Ovary (tissue), 9 donors: Measurements from ENCODE around the gene SHC4. TPM values are rescaled to one million over a fixed set of nuclear protein-coding genes. Genes with fewer than 3 reads are reported as not detected.

Experiments
- DNase-seq, 5 donors: peaks; one replicate each; pipeline ENCODE4 v3.0.0-alpha.2; 2019 to 2020
- H3K27ac ChIP-seq, 2 donors: fragments of 200-600 bp; one replicate each; pipeline versions ENCODE4 v1.5.1 to v1.8.0; 2019 to 2022
- H3K27me3 ChIP-seq: fragments of 200-600 bp; one replicate; pipeline ENCODE4 v1.8.0; 2022
- H3K36me3 ChIP-seq: fragments of 200-600 bp; sonication (generic); one replicate; pipeline ENCODE4 v1.5.1; 2019
- H3K4me1 ChIP-seq: one replicate; pipeline ENCODE4 v1.8.1; 2013; ENCODE audit warnings: mild to moderate bottlenecking, moderate library complexity; ENCODE audit not compliant: insufficient read depth
- H3K4me3 ChIP-seq: fragments of 200-600 bp; sonication (generic); one replicate; pipeline ENCODE4 v1.5.1; 2017
- H3K9me3 ChIP-seq, 2 donors: fragments of 200-600 bp in 1 of 2; sonication (generic) in 1 of 2; one replicate each; pipeline versions ENCODE4 v1.5.1 to v1.8.1; 2013 to 2019; ENCODE audit warnings: mild to moderate bottlenecking in 1 of 2, moderate library complexity in 1 of 2
- CTCF ChIP-seq, 3 donors: fragments of 450-650 bp in 2 of 3; fragments of 200-600 bp in 1 of 3; IDR thresholded peaks; one replicate each; pipeline versions ENCODE4 v1.5.1 to v1.8.0; 2016 to 2022; ENCODE audit warnings: antibody characterized with exemption in 3 of 3, mild to moderate bottlenecking in 1 of 3
- EP300 ChIP-seq: sonication (generic); formaldehyde crosslinking; IDR thresholded peaks from one replicate; pipeline ENCODE4 v1.6.1; 2017; ENCODE audit warnings: antibody characterized with exemption
- POLR2A ChIP-seq: fragments of 450-650 bp; IDR thresholded peaks from one replicate; pipeline ENCODE4 v1.6.1; 2017; ENCODE audit warnings: antibody characterized with exemption, mild to moderate bottlenecking, moderate library complexity
- WGBS, 3 donors: extraction: QIAGEN DNeasy Blood & Tissue Kit in 1 of 3; methylation state at CpG; one replicate each; pipeline versions ENCODE4 v1.1.5 to v1.1.7; 2013 to 2017; 5-methylcytosine and 5-hydroxymethylcytosine counted together
- intact Hi-C, 4 donors: fragments of 100-400 bp; cut with DNase I; formaldehyde crosslinking; loops; one replicate each; pipeline versions ENCODE4 v1.11.0 to v1.15.1; 2022 to 2023
- polyA plus RNA-seq, 2 donors: library from polyadenylated mRNA; stranded (reverse); fragments of 200-250 nt in 1 of 2; fragments of 350-450 nt in 1 of 2; fragmentation: Illumina TruSeq in 1 of 2; extraction: RNeasy Lipid Tissue Mini Kit (QIAGEN cat#74804) in 1 of 2; gene quantifications; one replicate each; pipeline ENCODE4 v1.2.3, GENCODE V29; 2013 to 2014
- total RNA-seq, 7 donors: library from RNA; depleted of rRNA in 2 of 7; stranded (reverse); fragments of >200 nt in 2 of 7; fragmentation: NEBNext Ultra II Directional in 3 of 7; extraction: Animal tissue kit (Norgen Biotek cat#: 25700) in 3 of 7; gene quantifications; one replicate each; pipeline versions ENCODE4 v1.1.0 to v1.2.4, GENCODE V29; 2016 to 2023
- donor health status: DM: no; HTN: no; CAD: no; lungs with moderate emphysema.
- donor health status: DM: no; HTN: no; CAD: no.
- donor health status: Bipolar disorder and iron deficiency.
- donor health status: DM: yes; HTN: yes; CAD: no.
- donor health status: DM: no; HTN: no; CAD: no.
- donor health status: DM: yes; HTN: yes; CAD: no.

The SHC4 gene
- total and polyA plus RNA-seq, 9 donors = 0.10 to 1.8 (median 0.35) TPM

GRCh38 chr15:48803877-48804276, 159.8 kb downstream of the SHC4 start:
- no peak for DNase-seq
- no peaks in the 10 kb centered on the region for H3K27me3 ChIP-seq
- H3K9me3 ChIP-seq = no peaks in the 10 kb centered on the region
- TF ChIP-seq CTCF (IDR thresholded peaks at IDR 0.05) (no peak), POLR2A (no peak), EP300 (no peak)
- intact Hi-C loops = loop anchor here in 3 of 4 donors (5.0 to 10.0 kb wide), 3 partner anchors 159 to 449 kb away; partner anchors contain the start of gene FBN1 (in 2 of the 3)
- no peak overlapping the region for H3K4me3 ChIP-seq
- H3K36me3 ChIP-seq = no peaks in the 10 kb centered on the region
- no peak overlapping the region for H3K27ac ChIP-seq
- 90 to 93% (median 91%) methylated on average over 2 of the region's 2 CpGs for WGBS, 3 donors
- no peaks in the 10 kb centered on the region for H3K4me1 ChIP-seq

GRCh38 chr15:48802867-48803266, 160.9 kb downstream of the SHC4 start:
- DNase-seq = no peak
- no peak for TF ChIP-seq CTCF (IDR thresholded peaks at IDR 0.05)
- TF ChIP-seq EP300 = no peak
- no peak for TF ChIP-seq POLR2A
- Histone ChIP-seq H3K27me3 (no peaks in the 10 kb centered on the region), H3K9me3 (no peaks in the 10 kb centered on the region), H3K36me3 (no peaks in the 10 kb centered on the region), H3K27ac (no peak overlapping the region), H3K4me3 (no peak overlapping the region), H3K4me1 (no peaks in the 10 kb centered on the region)
- intact Hi-C loops = loop anchor here in 3 of 4 donors (5.0 to 10.0 kb wide), 3 partner anchors 158 to 448 kb away; partner anchors contain the start of gene FBN1 (in 2 of the 3)

- 85 to 89% (median 86%) methylated on average over 3 of the region's 3 CpGs for WGBS, 3 donors
- intact Hi-C loops = loop anchor here in 3 of 4 donors (5.0 to 10.0 kb wide), 3 partner anchors 157 to 447 kb away; partner anchors contain the start of gene FBN1 (in 2 of the 3)
- TF ChIP-seq POLR2A (no peak), CTCF (IDR thresholded peaks at IDR 0.05) (no peak), EP300 (no peak)
- Histone ChIP-seq H3K27ac (no peak overlapping the region), H3K4me1 (no peaks in the 10 kb centered on the region), H3K27me3 (no peaks in the 10 kb centered on the region), H3K4me3 (no peak overlapping the region), H3K36me3 (no peaks in the 10 kb centered on the region), H3K9me3 (no peaks in the 10 kb centered on the region)
- no peak for DNase-seq
These were observed 161.5 kb downstream of the SHC4 start for GRCh38 chr15:48802257-48802656.

GRCh38 chr15:48800811-48801455, 162.8 kb downstream of the SHC4 start:
- WGBS, 3 donors = 6 to 11% (median 7%) methylated on average over 4 of the region's 4 CpGs
- H3K36me3 ChIP-seq = no peaks in the 10 kb centered on the region
- intact Hi-C loops = loop anchor here in 3 of 4 donors (5.0 to 10.0 kb wide), 3 partner anchors 156 to 446 kb away; partner anchors contain the start of gene FBN1 (in 2 of the 3)
- H3K4me3 ChIP-seq = no peak overlapping the region
- H3K27ac ChIP-seq = no peak overlapping the region
- TF ChIP-seq POLR2A (no peak), CTCF (IDR thresholded peaks at IDR 0.05) (peak in 2 of 3 donors; percentile 48 to 61)
- no peaks in the 10 kb centered on the region for H3K4me1 ChIP-seq
- no peaks in the 10 kb centered on the region for H3K27me3 ChIP-seq
- H3K9me3 ChIP-seq = no peaks in the 10 kb centered on the region
- no peak for DNase-seq
